Adrenal gland (tissue), 12 donors: ENCODE data around the gene RNF5. TPM values are rescaled to one million over a fixed set of nuclear protein-coding genes. Genes with fewer than 3 reads are reported as not detected.
A peak's percentile ranks its signal among the peaks of the same experiment; 100 is the strongest.

Source experiments
- DNase-seq, 7 donors: peaks; one replicate each; pipeline ENCODE4 v3.0.0-alpha.2; 2019 to 2020
- H3K27ac ChIP-seq, 5 donors: fragments of 200-600 bp; sonication (generic) in 4 of 5; 1 replicate in 3 of 5; 2 replicates in 2 of 5; pipeline versions ENCODE4 v1.5.1 to v1.8.0; 2016 to 2020; ENCODE audit warnings: mild to moderate bottlenecking in 1 of 5
- H3K27me3 ChIP-seq: fragments of 200-600 bp; 2 replicates; pipeline ENCODE4 v1.8.0; 2021
- H3K36me3 ChIP-seq, 2 donors: fragments of 200-600 bp; replicated peaks in 1 of 2; 1 replicate in 1 of 2; 2 replicates in 1 of 2; pipeline versions ENCODE4 v1.5.1 to v1.8.0; 2018 to 2022
- H3K4me1 ChIP-seq, 2 donors: fragments of 200-600 bp; replicated peaks in 1 of 2; 1 replicate in 1 of 2; 2 replicates in 1 of 2; pipeline versions ENCODE4 v1.5.1 to v1.8.0; 2018 to 2021
- H3K4me3 ChIP-seq, 4 donors: fragments of 200-600 bp; sonication (generic) in 3 of 4; one replicate each; pipeline ENCODE4 v1.5.1; 2016 to 2018
- H3K9me3 ChIP-seq, 3 donors: fragments of 200-600 bp; sonication (generic) in 1 of 3; replicated peaks in 1 of 3; 1 replicate in 2 of 3; 2 replicates in 1 of 3; pipeline versions ENCODE4 v1.5.1 to v1.8.0; 2016 to 2021
- POLR2A ChIP-seq, 2 donors: fragments of 450-650 bp; IDR thresholded peaks; one replicate each; pipeline ENCODE4 v1.6.1; 2017; ENCODE audit warnings: antibody characterized with exemption in 2 of 2, mild to moderate bottlenecking in 2 of 2, moderate library complexity in 1 of 2
- WGBS, 4 donors: extraction: QIAGEN DNeasy Blood & Tissue Kit in 2 of 4; methylation state at CpG; one replicate each; pipeline versions ENCODE4 v1.1.5 to v1.1.7; 2013 to 2017; 5-methylcytosine and 5-hydroxymethylcytosine counted together
- intact Hi-C, 2 donors: fragments of 100-400 bp; cut with DNase I; formaldehyde crosslinking; loops; one replicate each; pipeline versions ENCODE4 v1.14.1 to v1.15.0; 2022 to 2023
- polyA plus RNA-seq, 3 donors: library from polyadenylated mRNA; stranded (reverse); fragments of 200-250 nt in 2 of 3; fragments of 350-450 nt in 1 of 3; fragmentation: Illumina TruSeq in 1 of 3; extraction: RNeasy Lipid Tissue Mini Kit (QIAGEN cat#74804) in 1 of 3; gene quantifications; one replicate each; pipeline ENCODE4 v1.2.3, GENCODE V29; 2013 to 2014
- total RNA-seq, 9 donors: library from RNA; depleted of rRNA in 4 of 9; stranded (reverse); fragments of >200 nt in 4 of 9; fragments of 120-200 nt in 1 of 9; fragmentation: NEBNext Ultra II Directional in 1 of 9; extraction: Animal tissue kit (Norgen Biotek cat#: 25700) in 1 of 9; gene quantifications; one replicate each; pipeline versions ENCODE4 v1.1.0 to v1.2.4, GENCODE V29; 2013 to 2023
- TF ChIP-seq, protein P1 (sequence below), 6 experiments: fragments of 450-650 bp in 4 of 6; fragments of 200-600 bp in 2 of 6; sonication (generic) in 1 of 6; IDR thresholded peaks; 1 replicate in 5 of 6; 2 replicates in 1 of 6; pipeline versions ENCODE4 v1.5.1 to v1.8.0; 2016 to 2021; ENCODE audit warnings: antibody characterized with exemption in 6 of 6, mild to moderate bottlenecking in 2 of 6, moderate library complexity in 1 of 6
- donor health status: healthy with polysubstance abuse.
- donor health status: Bipolar disorder and iron deficiency.
- donor health status: DM: yes; HTN: yes; CAD: no.
- donor health status: DM: no; HTN: no; CAD: no.
- donor health status: DM: no; HTN: no; CAD: no.
- donor health status: DM: yes; HTN: yes; CAD: no.

The RNF5 gene
- total and polyA plus RNA-seq, 12 donors, result 47.2 to 146 (median 110) TPM

DNA sequence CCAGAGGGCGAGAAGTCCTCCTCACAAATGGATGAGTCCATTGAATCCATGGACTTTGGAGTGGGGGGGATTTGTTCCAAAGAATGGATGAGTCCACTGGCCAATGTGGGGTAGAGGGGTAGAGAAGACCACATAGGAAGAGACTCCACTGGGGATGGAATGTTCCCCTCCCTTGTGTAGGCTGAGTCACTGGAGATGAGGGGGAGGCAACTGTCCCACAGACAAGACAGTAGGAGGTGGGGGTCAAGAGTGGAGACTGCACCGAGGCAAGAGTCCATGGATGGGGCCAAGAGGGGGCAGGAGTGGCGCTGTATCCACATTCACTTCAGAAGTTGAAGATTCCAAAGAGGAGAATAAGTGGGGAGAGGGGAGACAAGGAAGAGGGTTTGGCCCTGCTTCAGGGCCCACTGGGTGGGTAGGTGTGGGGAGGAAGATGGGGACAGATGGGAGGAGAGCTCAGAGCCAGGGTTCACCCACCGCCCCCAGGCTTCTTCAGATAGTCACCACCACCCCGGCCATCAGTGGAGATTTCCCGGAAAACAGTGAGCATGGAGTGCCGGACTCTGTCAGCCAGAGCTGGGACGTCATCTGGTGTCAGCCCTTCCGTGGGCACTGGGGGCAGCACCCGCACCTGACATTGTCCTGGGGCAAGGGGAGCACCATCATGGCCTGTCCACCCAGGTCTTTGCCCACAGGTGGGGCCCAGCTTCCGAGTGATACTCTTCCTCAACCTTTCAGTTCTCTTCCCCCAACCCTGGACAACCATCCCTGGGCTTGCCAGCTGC lies 9.2 kb upstream of the RNF5 start:
- Histone ChIP-seq H3K4me1 (peaks cover 0 to 6% of the 10 kb centered on the region in 2 donors), H3K4me3 (no peak overlapping the region), H3K27me3 (no peaks in the 10 kb centered on the region), H3K36me3 (peaks cover 0 to 41% of the 10 kb centered on the region in 2 donors), H3K27ac (peak overlapping the region in 1 of 5 donors; percentile 10), H3K9me3 (no peaks in the 10 kb centered on the region)
- 74 to 89% (median 84%) methylated on average over 7 to 11 of the region's 11 CpGs for WGBS, 4 donors
- no peak for DNase-seq
- intact Hi-C loops, result loop anchor here in 1 of 2 donors (10.0 kb wide), 1 partner anchor 54 kb away; no protein-coding TSS in a partner anchor
- TF ChIP-seq, protein P1, sequence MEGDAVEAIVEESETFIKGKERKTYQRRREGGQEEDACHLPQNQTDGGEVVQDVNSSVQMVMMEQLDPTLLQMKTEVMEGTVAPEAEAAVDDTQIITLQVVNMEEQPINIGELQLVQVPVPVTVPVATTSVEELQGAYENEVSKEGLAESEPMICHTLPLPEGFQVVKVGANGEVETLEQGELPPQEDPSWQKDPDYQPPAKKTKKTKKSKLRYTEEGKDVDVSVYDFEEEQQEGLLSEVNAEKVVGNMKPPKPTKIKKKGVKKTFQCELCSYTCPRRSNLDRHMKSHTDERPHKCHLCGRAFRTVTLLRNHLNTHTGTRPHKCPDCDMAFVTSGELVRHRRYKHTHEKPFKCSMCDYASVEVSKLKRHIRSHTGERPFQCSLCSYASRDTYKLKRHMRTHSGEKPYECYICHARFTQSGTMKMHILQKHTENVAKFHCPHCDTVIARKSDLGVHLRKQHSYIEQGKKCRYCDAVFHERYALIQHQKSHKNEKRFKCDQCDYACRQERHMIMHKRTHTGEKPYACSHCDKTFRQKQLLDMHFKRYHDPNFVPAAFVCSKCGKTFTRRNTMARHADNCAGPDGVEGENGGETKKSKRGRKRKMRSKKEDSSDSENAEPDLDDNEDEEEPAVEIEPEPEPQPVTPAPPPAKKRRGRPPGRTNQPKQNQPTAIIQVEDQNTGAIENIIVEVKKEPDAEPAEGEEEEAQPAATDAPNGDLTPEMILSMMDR (IDR thresholded peaks at IDR 0.05), result no peak
- TF ChIP-seq POLR2A (IDR thresholded peaks at IDR 0.05), result no peak

GRCh38 chr6:32170294-32170693 lies 7.9 kb upstream of the RNF5 start:
- Histone ChIP-seq H3K27ac (no peak overlapping the region), H3K36me3 (peaks cover 0 to 41% of the 10 kb centered on the region in 2 donors)
- 91 to 97% (median 94%) methylated on average over 8 to 11 of the region's 11 CpGs for WGBS, 4 donors

GRCh38 chr6:32171234-32171633 lies 7.0 kb upstream of the RNF5 start:
- no peak for DNase-seq
- TF ChIP-seq, protein P1 (IDR thresholded peaks at IDR 0.05), result no peak
- no peak for TF ChIP-seq POLR2A (IDR thresholded peaks at IDR 0.05)
- intact Hi-C loops, result no loop called here
- peaks cover 0 to 41% of the 10 kb centered on the region in 2 donors for H3K36me3 ChIP-seq
- no peak overlapping the region for H3K4me3 ChIP-seq
- H3K4me1 ChIP-seq, result peaks cover 11 to 18% of the 10 kb centered on the region in 2 donors
- no peak overlapping the region for H3K27ac ChIP-seq
- no peaks in the 10 kb centered on the region for H3K27me3 ChIP-seq
- WGBS, 4 donors, result 94 to 97% (median 95%) methylated on average over 6 of the region's 6 CpGs
- no peaks in the 10 kb centered on the region for H3K9me3 ChIP-seq

More at GRCh38 chr6:32170294-32170693, 7.9 kb upstream of the RNF5 start:
- TF ChIP-seq, protein P1 (IDR thresholded peaks at IDR 0.05), result no peak
- no peak for TF ChIP-seq POLR2A (IDR thresholded peaks at IDR 0.05)
- H3K9me3 ChIP-seq, result no peaks in the 10 kb centered on the region
- DNase-seq, result no peak
- H3K4me3 ChIP-seq, result no peak overlapping the region
- intact Hi-C loops, result no loop called here
- no peaks in the 10 kb centered on the region for H3K27me3 ChIP-seq
- peaks cover 6 to 15% of the 10 kb centered on the region in 2 donors for H3K4me1 ChIP-seq

GRCh38 chr6:32173051-32173727 lies 5.0 kb upstream of the RNF5 start:
- Histone ChIP-seq H3K36me3 (peaks cover 0 to 22% of the 10 kb centered on the region in 2 donors), H3K27ac (no peak overlapping the region), H3K4me1 (peaks cover 23 to 31% of the 10 kb centered on the region in 2 donors), H3K9me3 (no peaks in the 10 kb centered on the region), H3K27me3 (no peaks in the 10 kb centered on the region), H3K4me3 (no peak overlapping the region)
- TF ChIP-seq, protein P1 (IDR thresholded peaks at IDR 0.05), result no peak
- 72 to 86% (median 79%) methylated on average over 4 of the region's 4 CpGs for WGBS, 4 donors
- no peak for DNase-seq
- intact Hi-C loops, result no loop called here
